Measurements from ENCODE around the gene MMP25.
"Not testable (repeated sequence)": the region's sequence is repeated elsewhere in the genome, so short reads cannot be mapped to it uniquely, and the experiment has no call there.

The MMP25 gene

GRCh38 chr16:3073448-3073847 lies 27.1 kb downstream of the MMP25 start:
- DNase-seq (ENCODE audit: low read depth in 2 of 2), result no peak

GRCh38 chr16:3074860-3075522 lies 28.6 kb downstream of the MMP25 start:
- peak; percentile 60 to 71 for DNase-seq (ENCODE audit: low read depth in 2 of 2)

GRCh38 chr16:3075523-3075915 lies 29.2 kb downstream of the MMP25 start:
- no peak for DNase-seq (ENCODE audit: low read depth in 2 of 2)

- not testable (repeated sequence) for DNase-seq (ENCODE audit: low read depth in 2 of 2)
These were observed 29.6 kb downstream of the MMP25 start for GRCh38 chr16:3075946-3076345.

GRCh38 chr16:3076577-3076976 lies 30.2 kb downstream of the MMP25 start:
- no peak for DNase-seq (ENCODE audit: low read depth in 2 of 2)

- DNase-seq (ENCODE audit: low read depth in 2 of 2), result no peak
These were observed 33.7 kb downstream of the MMP25 start for GRCh38 chr16:3080024-3080423.

GRCh38 chr16:3081957-3082356 lies 35.6 kb downstream of the MMP25 start:
- DNase-seq (ENCODE audit: low read depth in 2 of 2), result not testable (repeated sequence)

GRCh38 chr16:3083408-3083807 lies 37.0 kb downstream of the MMP25 start:
- DNase-seq (ENCODE audit: low read depth in 2 of 2), result not testable (repeated sequence)

- no peak for DNase-seq (ENCODE audit: low read depth in 2 of 2)
These were observed 38.1 kb downstream of the MMP25 start for GRCh38 chr16:3084491-3084890.

GRCh38 chr16:3084969-3085670 lies 38.8 kb downstream of the MMP25 start:
- no peak for DNase-seq (ENCODE audit: low read depth in 2 of 2)

- no peak for DNase-seq (ENCODE audit: low read depth in 2 of 2)
These were observed 39.7 kb downstream of the MMP25 start for GRCh38 chr16:3085868-3086595.

- DNase-seq (ENCODE audit: low read depth in 2 of 2), result no peak
These were observed 40.4 kb downstream of the MMP25 start for GRCh38 chr16:3086596-3087242.

GRCh38 chr16:3087243-3088235 lies 41.2 kb downstream of the MMP25 start:
- DNase-seq (ENCODE audit: low read depth in 2 of 2), result no peak

- no peak for DNase-seq (ENCODE audit: low read depth in 2 of 2)
These were observed 42.1 kb downstream of the MMP25 start for GRCh38 chr16:3088450-3088849.

- no peak for DNase-seq (ENCODE audit: low read depth in 2 of 2)
These were observed 42.8 kb downstream of the MMP25 start for GRCh38 chr16:3088925-3089716.

GRCh38 chr16:3089717-3090592 lies 43.6 kb downstream of the MMP25 start:
- no peak for DNase-seq (ENCODE audit: low read depth in 2 of 2)

- no peak for DNase-seq (ENCODE audit: low read depth in 2 of 2)
These were observed 45.2 kb downstream of the MMP25 start for GRCh38 chr16:3091551-3091950.

- no peak for DNase-seq (ENCODE audit: low read depth in 2 of 2)
These were observed 46.2 kb downstream of the MMP25 start for GRCh38 chr16:3092501-3092941.

All from stimulated activated CD8-positive, alpha-beta memory T cell treated with anti-CD3 and anti-CD28 coated beads, Interleukin-2, amount 100 ng/mL, for 48 hours (primary cell).